NCI-H1930 (cell line): ENCODE data around the gene GPR84.

ENCODE experiments used
- DNase-seq, 2 experiments: peaks; one replicate each; lab custom pipeline; 2025; lab: John Stamatoyannopoulos, UW

GPR84 gene

GRCh38 chr12:54392485-54393206 lies 28.4 kb upstream of the GPR84 start:
- no peak for DNase-seq

DNA sequence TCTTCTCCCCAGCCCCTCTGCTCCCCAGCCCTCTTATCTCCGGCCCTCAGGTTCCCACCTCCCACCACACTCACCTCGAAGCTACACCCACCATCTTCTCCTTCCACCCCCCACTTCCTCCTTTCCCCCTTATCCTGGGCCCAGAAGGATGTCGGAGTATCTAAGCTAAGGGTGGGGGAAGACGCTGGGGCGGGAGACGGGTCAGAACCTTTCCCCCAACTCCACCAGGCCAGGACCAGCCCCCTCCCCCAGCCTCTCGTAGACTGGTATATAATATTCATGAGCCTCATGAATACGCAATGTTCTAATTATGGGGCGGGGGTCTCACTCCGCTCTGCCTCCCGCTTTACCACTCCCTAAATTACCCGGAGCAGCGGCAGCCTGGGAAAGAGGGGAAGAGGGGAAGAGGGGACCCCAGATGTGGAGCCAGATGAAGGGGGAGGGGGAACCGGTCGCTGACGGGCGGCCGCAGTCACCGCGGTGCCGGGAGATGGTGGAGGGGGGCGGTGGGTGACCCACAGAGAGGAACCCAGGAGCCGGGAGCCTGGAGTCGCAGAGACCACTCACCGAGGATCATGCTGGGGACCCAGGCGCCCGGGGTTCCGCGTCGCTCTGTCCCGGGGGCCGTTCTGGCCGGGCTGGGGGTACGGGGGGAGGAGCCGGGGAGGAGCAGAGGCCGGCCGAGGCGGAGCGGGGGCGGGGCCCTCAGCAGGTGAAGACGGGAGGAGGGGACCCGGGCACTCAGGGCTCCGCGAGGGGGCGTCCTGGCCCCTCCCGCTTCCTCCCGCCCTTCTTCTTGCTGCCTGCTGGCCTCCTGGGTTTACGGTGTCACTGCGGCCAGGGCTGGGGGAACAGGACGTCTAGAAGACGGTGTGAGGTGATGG lies 26.6 kb upstream of the GPR84 start:
- DNase-seq: peak; percentile 70 to 74

GRCh38 chr12:54390176-54390667 lies 25.9 kb upstream of the GPR84 start:
- DNase-seq: no peak

DNA sequence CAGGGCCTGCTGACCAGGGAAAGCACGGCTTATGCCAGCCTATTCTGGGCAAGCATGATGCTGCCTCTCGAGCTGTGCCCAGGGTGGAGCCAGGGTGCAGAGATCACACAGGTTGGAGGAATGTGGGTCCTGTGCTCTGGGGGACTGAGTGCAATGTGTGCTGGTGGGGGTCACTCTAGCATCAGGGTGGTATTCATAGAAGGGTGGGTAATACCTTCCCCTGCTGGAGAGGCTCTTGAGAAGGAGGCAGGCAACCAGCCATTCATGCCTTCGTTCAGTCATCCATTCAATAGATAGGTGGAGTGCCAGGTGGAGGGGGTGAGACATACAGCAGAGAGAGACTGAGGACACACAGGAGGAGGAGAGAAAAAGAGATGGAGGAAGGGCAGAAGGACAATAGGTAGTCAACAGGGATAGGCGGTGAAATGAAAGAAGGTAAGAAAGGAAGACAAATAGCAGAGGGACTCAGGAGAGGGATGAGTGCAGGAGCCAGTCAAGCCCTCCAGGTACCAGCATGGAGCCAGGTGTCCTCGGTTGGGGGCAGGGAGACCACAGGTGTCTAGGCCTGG lies 25.4 kb upstream of the GPR84 start:
- no peak for DNase-seq

DNA sequence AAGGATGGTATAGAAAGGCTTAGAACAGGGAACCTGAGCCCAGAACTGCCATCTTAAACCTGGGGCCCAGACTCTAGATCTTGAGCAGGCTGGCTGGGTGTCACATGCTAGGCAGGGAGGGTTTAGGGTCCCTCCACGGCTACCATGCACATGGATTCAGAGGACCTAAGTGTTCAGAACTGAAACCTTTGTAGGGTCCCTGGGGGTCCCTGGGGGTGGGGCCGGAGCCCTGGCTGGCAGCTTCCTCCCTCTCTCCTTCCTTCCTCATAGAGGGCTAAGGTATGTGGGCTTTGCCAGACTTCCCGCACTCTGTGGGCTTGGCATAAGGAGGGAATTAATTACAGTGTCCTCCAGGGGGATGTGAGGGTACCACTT lies 24.8 kb upstream of the GPR84 start:
- no peak for DNase-seq

DNA sequence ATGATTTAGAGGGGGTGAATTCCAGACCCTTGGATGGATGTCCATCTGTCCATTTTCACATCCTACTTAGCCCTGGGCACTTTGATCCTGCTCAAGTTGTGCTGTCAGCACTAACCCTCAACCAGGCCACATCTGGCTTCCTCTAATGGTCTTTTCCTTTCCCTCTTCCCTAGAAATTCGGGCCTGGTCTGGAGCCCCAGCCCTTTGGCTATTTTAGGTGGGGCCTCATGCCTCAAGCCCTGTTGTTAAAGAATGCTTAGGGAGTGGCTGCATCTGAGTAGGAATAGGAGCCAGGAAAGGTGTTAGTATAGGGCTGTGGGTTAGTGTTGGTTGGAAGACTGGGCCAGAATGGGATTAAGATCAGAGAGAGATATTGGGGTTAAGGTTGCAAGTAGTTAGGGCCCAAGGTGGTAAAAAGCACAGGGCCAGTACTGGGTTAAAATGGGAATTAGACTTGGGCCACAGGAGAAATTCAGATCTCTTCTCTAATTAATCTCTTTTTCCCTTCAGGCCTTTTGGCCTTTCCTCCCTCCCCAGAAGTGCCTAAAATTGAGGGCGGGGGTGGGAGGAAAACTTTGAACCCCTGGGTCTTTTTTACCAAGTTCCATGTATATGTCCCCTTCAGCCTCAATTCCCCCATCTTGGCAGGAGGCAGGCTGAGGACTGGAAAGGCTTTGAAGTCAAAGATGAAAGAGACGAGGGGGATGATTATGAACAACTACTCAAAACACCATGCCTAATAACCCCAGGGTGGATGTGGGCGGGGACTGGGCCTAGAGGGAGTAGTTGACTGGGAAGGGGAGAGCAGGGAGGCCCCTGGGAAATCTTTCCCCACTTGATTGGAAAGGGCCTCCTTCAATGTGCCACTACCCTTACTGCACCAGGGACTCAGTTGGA lies 24.2 kb upstream of the GPR84 start:
- DNase-seq: no peak

- no peak for DNase-seq
These were observed 22.8 kb upstream of the GPR84 start for GRCh38 chr12:54387114-54387467.

GRCh38 chr12:54386403-54387113 lies 22.3 kb upstream of the GPR84 start:
- DNase-seq: no peak

DNA sequence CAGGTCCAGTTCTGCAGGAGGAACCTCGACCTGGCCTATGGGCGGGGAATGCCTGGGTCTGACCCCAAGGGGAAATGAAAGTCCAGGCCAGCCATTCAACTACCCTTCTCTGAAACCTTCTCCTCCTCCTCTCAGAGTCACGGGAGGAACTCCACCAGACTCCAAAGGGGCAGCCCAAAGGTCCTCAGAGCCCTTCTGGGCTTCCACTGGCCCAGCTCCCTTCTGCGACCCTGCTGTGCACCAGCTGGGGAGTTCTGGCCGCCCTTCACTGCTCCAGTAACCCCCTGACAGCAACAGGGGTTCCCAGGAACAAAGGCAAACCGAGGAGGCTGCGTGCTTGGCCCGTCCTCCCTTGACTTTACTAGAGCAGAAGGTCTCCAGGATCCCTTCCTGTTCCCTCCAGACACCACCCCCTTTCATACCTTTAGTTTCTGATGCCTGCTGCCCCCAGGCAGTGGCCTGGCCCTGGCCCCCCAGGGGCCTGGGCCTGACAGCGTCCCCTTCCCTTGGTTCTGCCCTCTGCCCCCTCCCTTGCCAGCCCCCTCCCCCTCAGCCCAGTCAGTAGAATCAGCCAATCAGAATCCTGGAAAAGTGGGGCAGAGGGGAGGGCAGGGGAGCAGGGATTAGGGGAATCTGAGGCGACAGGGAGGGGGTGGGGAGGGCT lies 21.1 kb upstream of the GPR84 start:
- DNase-seq: no peak

DNA sequence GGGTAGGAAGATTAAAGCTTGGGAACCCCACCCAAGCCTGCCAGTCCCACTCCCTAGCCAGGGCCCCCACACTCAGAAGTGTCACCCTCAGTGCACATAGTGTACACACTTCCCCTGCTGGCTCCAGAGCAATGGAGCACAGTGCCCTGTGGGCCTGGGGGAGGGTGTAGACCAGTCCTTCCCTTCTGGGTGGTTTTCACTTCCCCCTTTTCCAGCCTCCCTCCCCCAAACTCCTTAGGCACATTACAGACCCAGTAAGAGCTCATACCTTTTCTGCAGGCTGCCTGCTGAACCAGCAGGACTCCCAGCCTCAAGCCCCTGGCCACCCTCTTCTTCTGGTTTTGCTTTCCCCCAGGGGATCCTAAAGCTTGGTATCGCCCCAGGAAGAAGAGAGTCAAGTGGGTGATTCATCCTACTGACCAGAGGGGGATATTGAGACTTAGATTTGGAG lies 20.3 kb upstream of the GPR84 start, which contains the start of gene ZNF385A:
ZNF385A (minus strand) TSS at position 143 of the 451 bp plus-strand sequence. CDS start 219 bp downstream, outside the sequence.
- DNase-seq: no peak

GRCh38 chr12:54383041-54383609 lies 18.8 kb upstream of the GPR84 start:
- DNase-seq: no peak

DNA sequence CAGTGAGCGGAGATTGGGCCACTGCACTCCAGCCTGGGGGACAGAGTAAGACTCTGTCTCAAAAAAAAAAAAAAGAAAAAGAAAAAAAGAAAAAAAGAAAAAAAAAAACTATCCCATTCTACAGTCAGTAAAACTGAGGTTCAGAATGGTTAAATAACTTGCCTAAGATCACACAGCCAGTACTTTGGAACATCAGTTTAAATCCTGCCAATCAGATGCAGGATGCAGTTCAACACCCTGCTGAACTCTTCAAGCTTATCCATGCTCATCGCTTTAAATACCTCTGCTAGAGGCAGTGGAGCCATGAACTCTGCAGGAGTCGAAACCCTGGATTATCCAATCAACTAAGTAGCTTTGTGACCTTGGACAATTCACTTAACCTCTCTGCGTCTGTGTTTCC lies 16.9 kb upstream of the GPR84 start:
- DNase-seq: no peak

GRCh38 chr12:54379398-54380201 lies 15.3 kb upstream of the GPR84 start:
- peak; percentile 83 to 89 for DNase-seq

DNA sequence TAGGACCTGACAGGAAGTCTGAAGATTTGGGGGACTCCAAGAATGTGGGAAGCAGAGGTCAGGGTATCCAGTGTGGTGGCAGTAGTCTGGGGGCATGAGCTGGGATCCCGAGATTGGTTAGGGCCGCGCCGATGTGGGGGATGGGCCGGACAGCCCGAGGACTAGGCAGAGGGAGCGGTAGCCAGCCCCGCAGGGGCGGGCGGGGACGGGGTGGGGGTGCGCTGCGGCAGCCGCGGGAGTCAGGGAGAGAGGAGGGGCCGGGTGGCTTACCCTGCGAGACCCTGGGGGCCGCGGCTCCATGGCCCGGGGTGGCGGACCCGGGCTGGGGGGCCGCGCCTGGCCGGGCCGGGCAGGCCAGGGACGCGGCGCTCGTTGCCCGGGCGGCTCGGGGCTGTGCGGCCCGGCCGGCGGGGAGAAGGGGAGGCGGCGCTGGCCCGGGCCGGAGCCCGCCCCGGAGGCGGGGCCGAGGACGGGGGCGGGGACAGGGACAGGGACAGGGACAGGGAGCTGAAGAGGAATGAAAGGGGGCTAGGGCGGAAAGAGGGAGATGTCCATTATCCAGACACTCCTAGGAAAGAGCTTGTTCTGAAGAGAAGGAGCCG lies 14.6 kb upstream of the GPR84 start:
- DNase-seq: peak in 1 of 2 experiments; percentile 21

DNA sequence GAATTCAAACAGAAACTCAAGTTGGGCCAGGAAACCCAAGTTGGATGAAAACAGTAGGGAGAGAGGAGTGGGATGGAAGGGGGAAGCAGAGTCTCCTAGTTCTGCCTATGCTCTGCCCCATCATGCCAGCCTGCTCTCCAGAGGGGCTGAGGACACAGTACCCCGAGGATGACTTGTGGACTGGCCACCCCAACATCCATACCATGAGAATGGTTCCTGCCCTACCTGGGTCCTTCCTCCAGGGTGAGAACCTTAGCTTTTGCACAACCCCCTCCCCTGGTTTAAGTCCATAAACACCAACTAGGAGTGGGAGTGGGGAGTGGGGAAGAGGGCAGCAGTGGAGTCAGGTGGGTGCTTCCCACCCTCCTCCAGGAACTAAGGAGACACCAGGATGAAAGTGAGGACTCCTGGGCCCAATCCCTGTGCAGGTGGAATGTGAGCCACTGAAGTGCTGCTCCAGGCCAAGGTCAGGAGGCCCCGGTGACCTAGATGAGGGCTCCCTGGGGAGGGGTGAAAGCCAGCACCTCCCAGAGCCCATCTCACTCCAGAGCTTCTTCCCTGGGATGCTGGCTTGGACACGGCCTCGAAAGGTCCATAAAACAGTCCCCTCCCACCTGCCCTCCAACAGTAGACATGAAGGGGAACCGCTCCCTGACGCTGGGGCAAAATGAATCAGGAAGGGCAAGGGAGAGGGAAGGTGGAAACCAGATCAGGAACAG lies 13.7 kb upstream of the GPR84 start:
- DNase-seq: no peak

GRCh38 chr12:54377007-54377406 lies 12.7 kb upstream of the GPR84 start:
- DNase-seq: no peak

DNA sequence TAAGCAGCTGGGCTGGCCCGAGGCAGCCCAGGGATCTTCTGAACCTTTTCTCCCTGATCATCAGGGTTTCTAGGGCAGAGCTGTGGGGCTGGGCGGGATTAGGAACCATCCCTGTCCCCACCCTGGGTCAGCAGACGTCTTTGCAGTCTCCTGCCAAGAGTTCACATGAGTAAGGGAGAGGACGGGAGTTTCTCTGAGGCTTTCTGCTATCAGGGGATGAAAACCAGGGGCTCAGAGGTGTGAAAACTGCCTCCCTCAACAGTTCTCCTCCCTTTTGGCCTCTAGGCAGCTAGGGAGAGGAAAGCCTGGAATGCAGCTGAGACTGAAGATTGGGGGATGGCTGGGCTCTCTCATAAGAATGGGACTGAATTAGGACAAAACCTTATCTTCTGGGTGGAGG lies 12.3 kb upstream of the GPR84 start:
- no peak for DNase-seq

- DNase-seq: no peak
These were observed 10.9 kb upstream of the GPR84 start for GRCh38 chr12:54375259-54375579.
